Liver (tissue), 3 donors: ENCODE results near the gene ETV3.

Experiments used
- EGR1 ChIP-seq, 2 donors: IDR thresholded peaks; 2 replicates each; pipeline ENCODE4 v1.6.1; 2016 to 2018; ENCODE audit warnings: antibody characterized with exemption in 2 of 2, low read depth in 2 of 2
- JUND ChIP-seq, 2 donors: IDR thresholded peaks; 2 replicates each; pipeline ENCODE4 v1.6.1; 2016; ENCODE audit warnings: antibody characterized with exemption in 2 of 2
- RAD21 ChIP-seq, 2 donors: IDR thresholded peaks; 2 replicates each; pipeline ENCODE4 v1.6.1; 2016; ENCODE audit warnings: antibody characterized with exemption in 2 of 2, mild to moderate bottlenecking in 2 of 2
- RXRA ChIP-seq, 2 donors: IDR thresholded peaks; 2 replicates each; pipeline ENCODE4 v1.6.1; 2017 to 2018; ENCODE audit warnings: antibody characterized with exemption in 2 of 2, mild to moderate bottlenecking in 1 of 2
- TF ChIP-seq, protein P1 (sequence below): IDR thresholded peaks from 2 replicates; pipeline ENCODE4 v1.6.1; 2016; ENCODE audit warnings: antibody characterized with exemption
- TF ChIP-seq, protein P2 (sequence below): fragments of 150-350 bp; IDR thresholded peaks from 2 replicates; pipeline ENCODE4 v1.5.1; 2017; ENCODE audit warnings: improper control_type of control experiment, low read depth, low read length; ENCODE audit not compliant: missing input control
- TF ChIP-seq, protein P3 (sequence below): IDR thresholded peaks from 2 replicates; pipeline ENCODE4 v1.6.1; 2016; ENCODE audit warnings: antibody characterized with exemption
- TF ChIP-seq, protein P4 (sequence below): IDR thresholded peaks from 2 replicates; pipeline ENCODE4 v1.6.1; 2016; ENCODE audit warnings: antibody characterized with exemption, mild to moderate bottlenecking
- donor health status: healthy.
- donor health status: healthy.

DNA sequence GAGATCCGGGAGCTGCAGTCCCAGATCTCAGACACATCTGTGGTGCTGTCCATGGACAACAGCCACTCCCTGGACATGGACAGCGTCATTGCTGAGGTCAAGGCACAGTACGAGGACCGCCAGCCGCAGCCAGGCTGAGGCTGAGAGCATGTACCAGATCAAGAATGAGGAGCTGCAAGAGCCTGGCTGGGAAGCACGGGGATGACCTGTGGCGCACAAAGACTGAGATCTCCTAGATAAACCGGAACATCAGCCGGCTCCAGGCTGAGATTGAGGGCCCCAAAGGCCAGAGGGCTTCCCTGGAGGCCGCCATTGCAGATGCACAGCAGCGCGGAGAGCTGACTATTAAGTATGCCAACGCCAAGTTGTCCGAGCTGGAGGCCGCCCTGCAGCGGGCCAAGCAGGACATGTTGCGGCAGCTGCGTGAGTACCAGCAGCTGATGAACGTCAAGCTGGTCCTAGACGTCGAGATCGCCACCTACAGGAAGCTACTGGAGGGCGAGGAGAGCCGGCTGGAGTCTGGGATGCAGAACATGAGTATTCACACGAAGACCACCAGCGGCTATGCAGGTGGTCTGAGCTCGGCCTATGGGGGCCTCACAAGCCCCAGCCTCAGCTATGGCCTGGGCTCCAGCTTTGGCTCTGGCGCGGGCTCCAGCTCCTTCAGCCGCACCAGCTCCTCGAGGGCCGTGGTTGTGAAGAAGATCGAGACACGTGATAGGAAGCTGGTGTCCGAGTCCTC, 64.1 kb downstream of the ETV3 start:
- TF ChIP-seq, protein P1, sequence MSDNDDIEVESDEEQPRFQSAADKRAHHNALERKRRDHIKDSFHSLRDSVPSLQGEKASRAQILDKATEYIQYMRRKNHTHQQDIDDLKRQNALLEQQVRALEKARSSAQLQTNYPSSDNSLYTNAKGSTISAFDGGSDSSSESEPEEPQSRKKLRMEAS: no peak
- TF ChIP-seq, protein P2, sequence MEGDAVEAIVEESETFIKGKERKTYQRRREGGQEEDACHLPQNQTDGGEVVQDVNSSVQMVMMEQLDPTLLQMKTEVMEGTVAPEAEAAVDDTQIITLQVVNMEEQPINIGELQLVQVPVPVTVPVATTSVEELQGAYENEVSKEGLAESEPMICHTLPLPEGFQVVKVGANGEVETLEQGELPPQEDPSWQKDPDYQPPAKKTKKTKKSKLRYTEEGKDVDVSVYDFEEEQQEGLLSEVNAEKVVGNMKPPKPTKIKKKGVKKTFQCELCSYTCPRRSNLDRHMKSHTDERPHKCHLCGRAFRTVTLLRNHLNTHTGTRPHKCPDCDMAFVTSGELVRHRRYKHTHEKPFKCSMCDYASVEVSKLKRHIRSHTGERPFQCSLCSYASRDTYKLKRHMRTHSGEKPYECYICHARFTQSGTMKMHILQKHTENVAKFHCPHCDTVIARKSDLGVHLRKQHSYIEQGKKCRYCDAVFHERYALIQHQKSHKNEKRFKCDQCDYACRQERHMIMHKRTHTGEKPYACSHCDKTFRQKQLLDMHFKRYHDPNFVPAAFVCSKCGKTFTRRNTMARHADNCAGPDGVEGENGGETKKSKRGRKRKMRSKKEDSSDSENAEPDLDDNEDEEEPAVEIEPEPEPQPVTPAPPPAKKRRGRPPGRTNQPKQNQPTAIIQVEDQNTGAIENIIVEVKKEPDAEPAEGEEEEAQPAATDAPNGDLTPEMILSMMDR: peak; percentile 49
- TF ChIP-seq EGR1 (IDR thresholded peaks at IDR 0.05; ENCODE audit: low read depth in 2 of 2) (no peak), RXRA (IDR thresholded peaks at IDR 0.05) (no peak), JUND (IDR thresholded peaks at IDR 0.05) (no peak), RAD21 (IDR thresholded peaks at IDR 0.05) (peak; percentile 78 to 84)
- TF ChIP-seq, protein P3, sequence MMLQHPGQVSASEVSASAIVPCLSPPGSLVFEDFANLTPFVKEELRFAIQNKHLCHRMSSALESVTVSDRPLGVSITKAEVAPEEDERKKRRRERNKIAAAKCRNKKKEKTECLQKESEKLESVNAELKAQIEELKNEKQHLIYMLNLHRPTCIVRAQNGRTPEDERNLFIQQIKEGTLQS: no peak
- TF ChIP-seq, protein P4, sequence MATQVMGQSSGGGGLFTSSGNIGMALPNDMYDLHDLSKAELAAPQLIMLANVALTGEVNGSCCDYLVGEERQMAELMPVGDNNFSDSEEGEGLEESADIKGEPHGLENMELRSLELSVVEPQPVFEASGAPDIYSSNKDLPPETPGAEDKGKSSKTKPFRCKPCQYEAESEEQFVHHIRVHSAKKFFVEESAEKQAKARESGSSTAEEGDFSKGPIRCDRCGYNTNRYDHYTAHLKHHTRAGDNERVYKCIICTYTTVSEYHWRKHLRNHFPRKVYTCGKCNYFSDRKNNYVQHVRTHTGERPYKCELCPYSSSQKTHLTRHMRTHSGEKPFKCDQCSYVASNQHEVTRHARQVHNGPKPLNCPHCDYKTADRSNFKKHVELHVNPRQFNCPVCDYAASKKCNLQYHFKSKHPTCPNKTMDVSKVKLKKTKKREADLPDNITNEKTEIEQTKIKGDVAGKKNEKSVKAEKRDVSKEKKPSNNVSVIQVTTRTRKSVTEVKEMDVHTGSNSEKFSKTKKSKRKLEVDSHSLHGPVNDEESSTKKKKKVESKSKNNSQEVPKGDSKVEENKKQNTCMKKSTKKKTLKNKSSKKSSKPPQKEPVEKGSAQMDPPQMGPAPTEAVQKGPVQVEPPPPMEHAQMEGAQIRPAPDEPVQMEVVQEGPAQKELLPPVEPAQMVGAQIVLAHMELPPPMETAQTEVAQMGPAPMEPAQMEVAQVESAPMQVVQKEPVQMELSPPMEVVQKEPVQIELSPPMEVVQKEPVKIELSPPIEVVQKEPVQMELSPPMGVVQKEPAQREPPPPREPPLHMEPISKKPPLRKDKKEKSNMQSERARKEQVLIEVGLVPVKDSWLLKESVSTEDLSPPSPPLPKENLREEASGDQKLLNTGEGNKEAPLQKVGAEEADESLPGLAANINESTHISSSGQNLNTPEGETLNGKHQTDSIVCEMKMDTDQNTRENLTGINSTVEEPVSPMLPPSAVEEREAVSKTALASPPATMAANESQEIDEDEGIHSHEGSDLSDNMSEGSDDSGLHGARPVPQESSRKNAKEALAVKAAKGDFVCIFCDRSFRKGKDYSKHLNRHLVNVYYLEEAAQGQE: no peak
